GM10248 (cell line): ENCODE measurements around the gene GGACT.

ENCODE experiments used
- CTCF ChIA-PET: fragments of 300-600 bp; sonication (Branson Sonifier 250); formaldehyde crosslinking; extraction: SDS; loops from one replicate; lab custom pipeline; 2021; ENCODE audit warnings: antibody characterized with exemption; lab: Yijun Ruan, JAX
- POLR2A ChIA-PET: fragments of 350-650 bp; sonication (Branson Sonifier 250); formaldehyde crosslinking; extraction: SDS; loops from one replicate; lab custom pipeline; 2020; ENCODE audit warnings: antibody characterized with exemption; lab: Yijun Ruan, JAX
- DNase-seq: peaks from one replicate; pipeline ENCODE4 v3.0.0; 2012; ENCODE audit errors: extremely low spot score
- CTCF ChIP-seq: IDR thresholded peaks from 2 replicates; pipeline ENCODE4 v1.5.1; 2012; ENCODE audit warnings: mild to moderate bottlenecking, low read depth; ENCODE audit errors: extremely low read depth, missing control alignments, control extremely low read depth

Gene GGACT

GRCh38 chr13:100604918-100605710 is 16.5 kb upstream of the GGACT start:
- CTCF ChIA-PET: interaction anchor here (1.2 to 1.7 kb wide), 4 partner anchors 16 to 43 kb away, joined by 3 read pairs; no protein-coding TSS in a partner anchor
- POLR2A ChIA-PET: no interaction called here
- DNase-seq: no peak
- TF ChIP-seq CTCF: no peak

GRCh38 chr13:100602493-100603111 is 14.0 kb upstream of the GGACT start:
- ChIA-PET POLR2A (no interaction called here), CTCF (interaction anchor here (1.0 to 3.5 kb wide), 3 partner anchors 8 to 14 kb away, joined by 3 to 14 read pairs (median 3); partner anchors contain the start of gene GGACT)
- no peak for DNase-seq
- TF ChIP-seq CTCF: no peak

GRCh38 chr13:100601716-100602115 is 13.1 kb upstream of the GGACT start:
- no peak for TF ChIP-seq CTCF
- no peak for DNase-seq
- ChIA-PET CTCF (interaction anchor here (0.8 to 3.5 kb wide), 3 partner anchors 9 to 29 kb away, joined by 3 to 14 read pairs (median 5); partner anchors contain the start of gene GGACT), POLR2A (no interaction called here)

DNA sequence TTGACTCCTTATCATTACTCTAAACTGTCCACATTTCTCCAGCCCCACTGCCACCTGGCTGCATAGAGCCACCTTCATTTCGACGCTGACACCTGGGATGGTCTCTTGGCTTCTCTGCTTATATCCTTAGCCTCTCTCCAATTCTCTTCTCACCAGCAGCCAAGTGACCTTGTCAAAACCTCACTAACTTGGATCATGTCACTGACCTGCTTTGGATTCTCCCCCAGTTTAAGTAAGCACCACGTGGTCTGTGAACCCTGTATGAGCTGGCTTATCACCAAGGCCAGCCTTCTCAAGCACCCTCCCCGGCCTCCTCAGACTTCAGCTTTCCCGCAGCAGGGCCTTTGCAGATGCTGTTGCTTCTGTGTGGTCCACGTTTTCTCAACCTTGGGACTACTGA is 12.3 kb upstream of the GGACT start:
- ChIA-PET POLR2A (no interaction called here), CTCF (interaction anchor here (0.8 to 3.5 kb wide), 6 partner anchors 8 to 28 kb away, joined by 3 to 14 read pairs (median 4); partner anchors contain the start of gene GGACT)
- DNase-seq: no peak
- TF ChIP-seq CTCF: no peak

GRCh38 chr13:100600461-100600860 is 11.9 kb upstream of the GGACT start:
- ChIA-PET POLR2A (no interaction called here), CTCF (interaction anchor here (1.0 to 3.5 kb wide), 4 partner anchors 9 to 28 kb away, joined by 3 to 14 read pairs (median 6); partner anchors contain the start of gene GGACT)
- no peak for TF ChIP-seq CTCF
- DNase-seq: no peak

DNA sequence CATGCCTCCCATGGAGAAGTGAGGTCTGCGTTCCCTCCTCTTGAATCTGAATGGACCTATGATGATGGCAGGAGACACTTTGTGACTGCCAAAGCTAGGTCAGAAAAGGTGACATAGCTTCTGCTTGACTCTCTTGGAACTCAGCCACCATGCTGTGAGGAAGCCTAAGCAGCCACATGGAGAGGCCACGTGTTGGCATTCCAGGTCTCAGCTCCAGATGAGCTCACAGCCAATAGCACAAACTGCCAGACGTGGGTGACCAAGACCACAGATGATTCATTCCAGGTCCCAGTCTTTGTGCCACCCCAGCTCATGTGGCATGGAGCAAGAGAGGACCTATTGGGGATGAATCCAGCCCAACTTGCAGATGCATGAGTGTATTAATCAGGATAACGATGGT is 8.7 kb upstream of the GGACT start:
- no peak for TF ChIP-seq CTCF
- DNase-seq: no peak
- ChIA-PET CTCF (no interaction called here), POLR2A (no interaction called here)
